K562 (cell line): ENCODE measurements around the gene PRKACA. TPM values are rescaled to one million over a fixed set of nuclear protein-coding genes. Genes with fewer than 3 reads are reported as not detected.
A peak's percentile ranks its signal among the peaks of the same experiment; 100 is the strongest.

Source experiments
- ATAC-seq: fragments of 200-7000 bp; cut with Tn5 transposase; 3 replicates; pipeline ENCODE4 v1.9.1; 2020; ENCODE audit warnings: moderate library complexity
- BruUV-seq: library from RNA; stranded (reverse); fragments of 400-500 nt; replicated peaks from 2 replicates; lab custom pipeline; 2021; lab: Mats Ljungman, UMichigan
- CTCF ChIA-PET: fragments of 300-600 bp; formaldehyde crosslinking; extraction: SDS; loops from one replicate; lab custom pipeline; 2021; ENCODE audit warnings: low intra/inter-chr PET ratio; lab: Yijun Ruan, JAX
- POLR2A ChIA-PET: fragments of 300-600, 350-650 bp; sonication (Branson Sonifier 250); formaldehyde crosslinking; extraction: SDS; loops from one replicate; lab custom pipeline; 2021; ENCODE audit warnings: antibody characterized with exemption, inconsistent platforms; lab: Yijun Ruan, JAX
- DNase-seq, 4 experiments: peaks; one replicate each; pipeline versions ENCODE4 v3.0.0 to v3.0.0-alpha.2; 2011 to 2018; ENCODE audit warnings: low spot score in 3 of 4, mixed read lengths in 3 of 4; ENCODE audit errors: extremely low read depth in 1 of 4
- FAIRE-seq: peaks from 2 replicates; lab custom pipeline; 2011; peaks lifted over from hg19 to GRCh38; lab: Jason Lieb, UNC
- H2AFZ ChIP-seq: 2 replicates; pipeline ENCODE4 v1.6.0; 2011; ENCODE audit warnings: low read depth, low read length, control low read depth, inconsistent platforms
- H3K27ac ChIP-seq: fragments of 200-600 bp; 3 replicates; pipeline ENCODE4 v1.8.0; 2011; ENCODE audit warnings: low read depth, mild to moderate bottlenecking, control low read depth, inconsistent platforms, low read length, moderate library complexity, mixed read lengths; ENCODE audit errors: extremely low read depth
- H3K27me3 ChIP-seq, 2 experiments: fragments of 300-600 bp in 1 of 2; 2 replicates in 1 of 2; 3 replicates in 1 of 2; pipeline versions ENCODE4 v1.6.0 to v1.8.0; 2011; ENCODE audit warnings: inconsistent platforms in 2 of 2, low read length in 2 of 2, mild to moderate bottlenecking in 1 of 2, mixed read lengths in 1 of 2, moderate library complexity in 1 of 2; ENCODE audit not compliant: control insufficient read depth in 2 of 2, insufficient read depth in 2 of 2
- H3K36me3 ChIP-seq: fragments of 300-600 bp; 3 replicates; pipeline ENCODE4 v1.8.0; 2011; ENCODE audit warnings: mild to moderate bottlenecking, low read length, inconsistent platforms; ENCODE audit not compliant: control insufficient read depth, insufficient read depth
- H3K4me1 ChIP-seq, 2 experiments: fragments of 200-600 bp in 1 of 2; replicated peaks in 1 of 2; 2 replicates in 1 of 2; 3 replicates in 1 of 2; pipeline versions ENCODE4 v1.5.1 to v1.8.0; 2011; ENCODE audit warnings: inconsistent platforms in 2 of 2, low read length in 2 of 2, mild to moderate bottlenecking in 1 of 2, mixed read lengths in 1 of 2, moderate library complexity in 1 of 2; ENCODE audit not compliant: control insufficient read depth in 2 of 2, insufficient read depth in 2 of 2
- H3K4me2 ChIP-seq: 2 replicates; pipeline ENCODE4 v1.6.1; 2011; ENCODE audit warnings: low read length, control low read depth, inconsistent platforms, mixed read lengths; ENCODE audit not compliant: insufficient read depth
- H3K4me3 ChIP-seq: fragments of 200-600 bp; sonication (generic), shearing (Covaris generic); 2 replicates; pipeline ENCODE4 v1.5.1; 2016; ENCODE audit warnings: control low read depth, inconsistent platforms
- H3K79me2 ChIP-seq: fragments of 200-600 bp; 3 replicates; pipeline ENCODE4 v1.8.0; 2011; ENCODE audit warnings: low read length, inconsistent platforms; ENCODE audit not compliant: control insufficient read depth, insufficient read depth
- H3K9ac ChIP-seq, 2 experiments: 2 replicates each; pipeline versions ENCODE4 v1.6.0 to v1.6.1; 2011; ENCODE audit warnings: low read depth in 2 of 2, low read length in 2 of 2, control low read depth in 1 of 2, inconsistent platforms in 1 of 2, mild to moderate bottlenecking in 1 of 2, mixed read lengths in 1 of 2; ENCODE audit not compliant: insufficient read depth in 1 of 2
- H3K9me1 ChIP-seq: one replicate; pipeline ENCODE4 v1.6.0; 2011; ENCODE audit warnings: inconsistent platforms, mild to moderate bottlenecking, low read length, moderate library complexity; ENCODE audit not compliant: control insufficient read depth, insufficient read depth
- H3K9me3 ChIP-seq: replicated peaks from 2 replicates; pipeline ENCODE4 v1.5.1; 2011; ENCODE audit warnings: low read depth, low read length, inconsistent platforms; ENCODE audit not compliant: control insufficient read depth, insufficient read depth
- H4K20me1 ChIP-seq: replicated peaks from 2 replicates; pipeline ENCODE4 v1.6.1; 2011; ENCODE audit warnings: low read length, inconsistent platforms, mixed read lengths; ENCODE audit not compliant: control insufficient read depth, insufficient read depth
- CEBPB ChIP-seq: fragments of 450-650 bp; IDR thresholded peaks from 2 replicates; pipeline ENCODE4 v1.6.1; 2016; ENCODE audit warnings: missing genetic modification characterization, missing compliant biosample characterization
- JUNB ChIP-seq: fragments of 450-650 bp; formaldehyde crosslinking; conservative IDR thresholded peaks from 2 replicates; pipeline ENCODE4 v1.4.0; 2020; ENCODE audit warnings: mild to moderate bottlenecking
- MEIS2 ChIP-seq: fragments of 450-650 bp; IDR thresholded peaks from 2 replicates; pipeline ENCODE4 v1.6.1; 2014; ENCODE audit warnings: mild to moderate bottlenecking; ENCODE audit not compliant: partially characterized antibody
- NELFE ChIP-seq: IDR thresholded peaks from 2 replicates; pipeline ENCODE4 v1.6.1; 2011; ENCODE audit warnings: mild to moderate bottlenecking; ENCODE audit not compliant: insufficient read depth, insufficient read length
- SMAD2 ChIP-seq: fragments of 150-350 bp; IDR thresholded peaks from 2 replicates; pipeline ENCODE4 v1.6.1; 2014; ENCODE audit warnings: low read depth, mild to moderate bottlenecking, low read length
- TEAD4 ChIP-seq, 2 experiments: sonication (generic) in 1 of 2; formaldehyde crosslinking in 1 of 2; IDR thresholded peaks; 2 replicates each; pipeline versions ENCODE4 v1.6.1 to v1.8.0; 2012 to 2022; ENCODE audit warnings: borderline replicate concordance in 1 of 2, inconsistent platforms in 1 of 2, low read length in 1 of 2, mild to moderate bottlenecking in 1 of 2, missing genetic modification reagents in 1 of 2
- ZBTB17 ChIP-seq: fragments of 450-650 bp; formaldehyde crosslinking; IDR thresholded peaks from 2 replicates; pipeline ENCODE4 v1.4.0; 2020; ENCODE audit warnings: mild to moderate bottlenecking
- WGBS: fragments of 100-300 bp; shearing (Covaris generic); methylation state at CpG from one replicate; pipeline ENCODE4 v1.1.6; 2016; ENCODE audit warnings: low coverage, mixed read lengths; ENCODE audit not compliant: insufficient coverage; ENCODE audit errors: missing lambda C conversion rate; 5-methylcytosine and 5-hydroxymethylcytosine counted together
- in situ Hi-C: fragments of 300-500 bp; cut with MboI; formaldehyde crosslinking; loops from 4 replicates; pipeline ENCODE4 v1.15.0; 2018; ENCODE audit warnings: inconsistent platforms, mixed read lengths
- intact Hi-C: fragments of 100-400 bp; cut with micrococcal nuclease; formaldehyde crosslinking; loops from 2 replicates; pipeline ENCODE4 v1.14.2; 2022
- polyA plus RNA-seq, 8 experiments: library from polyadenylated mRNA; depleted of rRNA in 4 of 8; stranded (reverse) in 5 of 8; unstranded in 3 of 8; fragments of >200 nt; fragmentation: Nextera tagmentation in 2 of 8; fragmentation: Illumina TruSeq in 1 of 8; extraction: Ambion mirVana in 2 of 8; extraction: Trizol in 1 of 8; gene quantifications; 2 replicates each; pipeline versions ENCODE4 v1.2.1 to v1.2.3, GENCODE V29; 2011 to 2014; ENCODE audit warnings: inconsistent platforms in 1 of 8, missing spikeins in 1 of 8
- total RNA-seq, 7 experiments: library from RNA; depleted of rRNA in 6 of 7; stranded (reverse); fragments of >200 nt in 6 of 7; fragmentation: Illumina TruSeq in 2 of 7; extraction: Trizol in 2 of 7; gene quantifications; 2 replicates each; pipeline versions ENCODE4 v1.2.1 to v1.2.3, GENCODE V29; 2011 to 2021; ENCODE audit warnings: low replicate concordance in 1 of 7
- TF ChIP-seq, protein P1 (sequence below): fragments of 450-650 bp; IDR thresholded peaks from 2 replicates; pipeline ENCODE4 v1.6.1; 2016
- TF ChIP-seq, protein P2 (sequence below): fragments of 250-450 bp; sonication (Bioruptor Pico); IDR thresholded peaks from 2 replicates; pipeline ENCODE4 v1.5.0; 2021; ENCODE audit warnings: mild to moderate bottlenecking, moderate library complexity
- TF ChIP-seq, protein P3 (sequence below): fragments of 450-650 bp; IDR thresholded peaks from 2 replicates; pipeline ENCODE4 v1.6.1; 2016; ENCODE audit warnings: mild to moderate bottlenecking

Gene PRKACA
- total and polyA plus RNA-seq, 9 of the 15 experiments (the other 6 are each of a cell fraction or from before 2014, with no cell fraction given), result 1.2 to 63.1 (median 13.0) TPM

- H3K4me3 ChIP-seq, result no peak overlapping the region
- in situ Hi-C loops, result no loop called here
- peaks cover 23 to 54% of the 10 kb centered on the region in 2 experiments for H3K4me1 ChIP-seq
- no TSS peak for BruUV-seq
- peaks cover 8% of the 10 kb centered on the region; the same call in 2 of the 3 replicates for H3K36me3 ChIP-seq
- no peak for ATAC-seq
- WGBS, result 86% methylated on average over 9 of the region's 9 CpGs
- CTCF ChIA-PET, result no interaction called here
- no peak overlapping the region; a peak in 1 of 4 replicates for H3K9ac ChIP-seq
- no peak overlapping the region for H3K4me2 ChIP-seq
- no peak for TF ChIP-seq TEAD4 (IDR thresholded peaks at IDR 0.05; ENCODE audit: low read length)
- no peak for TF ChIP-seq TEAD4 (CRISPR knock-in tag; IDR thresholded peaks at IDR 0.05; ENCODE audit: borderline replicate concordance)
- no peak for TF ChIP-seq SMAD2
- TF ChIP-seq, protein P1, sequence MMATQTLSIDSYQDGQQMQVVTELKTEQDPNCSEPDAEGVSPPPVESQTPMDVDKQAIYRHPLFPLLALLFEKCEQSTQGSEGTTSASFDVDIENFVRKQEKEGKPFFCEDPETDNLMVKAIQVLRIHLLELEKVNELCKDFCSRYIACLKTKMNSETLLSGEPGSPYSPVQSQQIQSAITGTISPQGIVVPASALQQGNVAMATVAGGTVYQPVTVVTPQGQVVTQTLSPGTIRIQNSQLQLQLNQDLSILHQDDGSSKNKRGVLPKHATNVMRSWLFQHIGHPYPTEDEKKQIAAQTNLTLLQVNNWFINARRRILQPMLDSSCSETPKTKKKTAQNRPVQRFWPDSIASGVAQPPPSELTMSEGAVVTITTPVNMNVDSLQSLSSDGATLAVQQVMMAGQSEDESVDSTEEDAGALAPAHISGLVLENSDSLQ, result peak; percentile 32; the same call in 1 of the 2 replicates
- TF ChIP-seq JUNB, result no peak
- TF ChIP-seq, protein P2, sequence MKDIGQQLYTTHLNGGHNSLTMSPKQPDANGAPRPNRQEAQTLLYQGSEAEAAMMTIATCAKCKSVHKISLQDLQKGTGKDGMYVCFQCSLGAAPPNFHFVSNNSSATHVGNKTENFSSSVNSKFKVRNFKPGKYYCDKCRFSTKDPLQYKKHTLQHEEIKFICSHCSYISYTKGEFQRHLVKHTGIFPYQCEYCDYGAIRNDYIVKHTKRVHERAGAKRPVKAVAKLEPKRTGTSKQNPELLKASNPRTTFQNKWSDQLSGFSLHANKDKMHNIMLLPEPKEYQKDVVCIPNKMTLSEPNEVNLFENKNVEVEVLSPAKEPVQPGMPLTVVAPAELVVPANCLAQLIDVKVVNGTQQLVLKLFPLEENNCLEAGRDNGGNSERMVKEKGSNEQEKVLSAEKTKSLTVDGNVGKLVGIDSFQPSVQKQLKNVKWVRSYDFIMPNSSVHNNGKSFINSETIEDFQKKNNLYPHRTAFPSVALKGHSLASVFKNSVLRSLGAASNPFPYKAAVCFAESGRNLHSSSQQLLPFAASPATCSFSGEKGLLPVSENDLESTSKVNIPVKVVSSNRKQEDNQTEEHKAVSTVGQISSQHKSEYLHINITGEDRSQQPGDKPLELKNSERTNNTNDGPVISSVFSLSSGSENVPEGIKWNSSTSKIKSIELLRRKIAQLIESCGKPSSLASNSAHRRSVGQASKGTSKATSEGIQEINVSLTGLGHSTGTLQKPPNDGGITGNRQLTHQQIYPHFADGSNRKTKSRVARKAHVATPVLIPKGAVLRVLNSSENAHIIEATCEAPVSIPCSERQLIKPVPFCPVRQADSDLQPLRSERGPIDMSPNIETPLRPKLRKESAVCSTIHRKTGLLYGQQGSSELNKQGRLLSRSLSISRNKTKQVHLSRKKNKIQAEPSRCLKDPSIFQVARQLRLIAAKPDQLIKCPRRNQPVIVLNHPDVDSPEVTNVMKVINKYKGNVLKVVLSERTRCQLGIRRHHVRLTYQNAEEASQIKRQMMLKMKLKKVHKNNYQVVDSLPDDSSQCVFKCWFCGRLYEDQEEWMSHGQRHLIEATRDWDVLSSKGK (CRISPR knock-in tag), result no peak
- TF ChIP-seq MEIS2, result no peak
- TF ChIP-seq ZBTB17, result no peak
- TF ChIP-seq, protein P3, sequence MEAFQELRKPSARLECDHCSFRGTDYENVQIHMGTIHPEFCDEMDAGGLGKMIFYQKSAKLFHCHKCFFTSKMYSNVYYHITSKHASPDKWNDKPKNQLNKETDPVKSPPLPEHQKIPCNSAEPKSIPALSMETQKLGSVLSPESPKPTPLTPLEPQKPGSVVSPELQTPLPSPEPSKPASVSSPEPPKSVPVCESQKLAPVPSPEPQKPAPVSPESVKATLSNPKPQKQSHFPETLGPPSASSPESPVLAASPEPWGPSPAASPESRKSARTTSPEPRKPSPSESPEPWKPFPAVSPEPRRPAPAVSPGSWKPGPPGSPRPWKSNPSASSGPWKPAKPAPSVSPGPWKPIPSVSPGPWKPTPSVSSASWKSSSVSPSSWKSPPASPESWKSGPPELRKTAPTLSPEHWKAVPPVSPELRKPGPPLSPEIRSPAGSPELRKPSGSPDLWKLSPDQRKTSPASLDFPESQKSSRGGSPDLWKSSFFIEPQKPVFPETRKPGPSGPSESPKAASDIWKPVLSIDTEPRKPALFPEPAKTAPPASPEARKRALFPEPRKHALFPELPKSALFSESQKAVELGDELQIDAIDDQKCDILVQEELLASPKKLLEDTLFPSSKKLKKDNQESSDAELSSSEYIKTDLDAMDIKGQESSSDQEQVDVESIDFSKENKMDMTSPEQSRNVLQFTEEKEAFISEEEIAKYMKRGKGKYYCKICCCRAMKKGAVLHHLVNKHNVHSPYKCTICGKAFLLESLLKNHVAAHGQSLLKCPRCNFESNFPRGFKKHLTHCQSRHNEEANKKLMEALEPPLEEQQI, result no peak
- TF ChIP-seq NELFE, result no peak
- TF ChIP-seq CEBPB (tag), result peak; percentile 48; the same call in 1 of the 2 replicates
- TF ChIP-seq, all 486 proteins: peak for 2
- no peaks in the 10 kb centered on the region for H3K9me1 ChIP-seq
- FAIRE-seq (no peak), DNase-seq (no peak)
- intact Hi-C loops, result loop anchor here (5.0 kb wide), 2 partner anchors 209 to 349 kb away; no protein-coding TSS in a partner anchor
- H3K27ac ChIP-seq, result no peak overlapping the region
- no peak overlapping the region for H2AFZ ChIP-seq
- no peaks in the 10 kb centered on the region for H3K27me3 ChIP-seq
- H4K20me1 ChIP-seq, result peaks cover 12% of the 10 kb centered on the region
- H3K79me2 ChIP-seq, result peaks cover 31% of the 10 kb centered on the region
- H3K9me3 ChIP-seq, result no peaks in the 10 kb centered on the region
- POLR2A ChIA-PET, result interaction anchor here (0.6 kb wide), 2 partner anchors 9 to 252 kb away, joined by 3 to 4 read pairs; no protein-coding TSS in a partner anchor
Measured at GRCh38 chr19:14138576-14139265, 21.2 kb upstream of the PRKACA start.
